GM19395 (cell line): Measurements from ENCODE around the gene ZNF516.

Experiments
- ATAC-seq: cut with Tn5 transposase; IDR thresholded peaks from one replicate; pipeline ENCODE4 v1.9.1; 2021; ENCODE audit warnings: mild to moderate bottlenecking, moderate library complexity; ENCODE audit not compliant: unreplicated experiment

ZNF516 gene

DNA sequence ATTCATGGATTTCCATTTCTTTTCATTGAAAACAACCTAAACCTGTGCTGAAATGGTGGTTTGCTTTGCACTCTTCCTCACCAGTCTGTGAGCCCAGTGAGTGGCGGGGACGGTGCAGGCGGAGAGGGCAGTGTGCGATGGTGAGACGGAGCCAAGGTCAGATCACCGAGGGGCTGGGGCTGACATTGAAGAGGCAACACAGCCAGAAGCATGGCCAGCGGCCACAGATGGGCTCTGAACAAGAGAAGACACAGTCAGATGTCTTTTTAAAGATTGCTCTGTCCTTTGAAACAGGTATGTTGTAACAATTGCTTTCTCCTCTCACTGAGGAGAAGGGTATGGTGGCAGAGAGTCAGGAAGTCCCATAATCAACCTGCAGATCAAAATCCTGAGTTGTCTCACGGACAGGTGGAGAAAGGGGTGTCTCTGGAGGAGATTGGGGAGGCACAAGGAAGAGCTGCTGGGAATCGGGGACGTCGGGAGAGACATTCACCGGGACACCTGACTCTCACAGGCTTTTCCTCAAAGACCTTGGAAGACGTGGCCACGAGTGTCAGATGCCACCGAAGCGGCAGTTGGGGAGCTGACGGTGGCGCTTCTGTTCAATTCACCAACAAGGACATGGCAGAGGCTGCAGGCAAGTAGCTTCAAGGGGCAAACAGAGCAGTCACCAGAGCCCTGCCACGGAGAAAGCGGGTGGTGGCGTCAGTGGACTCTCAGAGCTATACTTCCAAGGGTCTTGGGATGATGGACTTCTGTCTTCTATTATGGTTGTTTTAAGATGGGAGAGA lies 12.1 kb upstream of the ZNF516 start:
- no peak for ATAC-seq

DNA sequence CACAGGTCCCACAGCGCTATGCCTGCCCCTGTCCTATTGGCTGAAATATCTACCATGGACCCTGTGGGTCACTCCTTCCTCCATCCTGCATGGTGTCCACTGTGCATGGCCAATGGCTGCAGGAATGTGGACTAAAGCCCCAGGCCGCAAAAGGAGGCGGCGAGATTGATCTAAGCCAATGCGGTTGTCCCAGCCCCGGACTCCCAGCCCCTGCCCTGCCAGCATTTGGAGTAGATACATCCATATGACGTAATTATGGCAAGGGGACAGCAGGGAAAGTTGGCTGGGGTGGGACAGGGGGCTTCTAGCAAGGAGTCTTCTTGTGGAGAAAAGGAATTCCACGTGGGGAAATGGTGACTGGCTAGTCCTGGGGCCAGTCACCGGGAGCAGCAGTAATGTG lies 11.4 kb upstream of the ZNF516 start:
- ATAC-seq = no peak

DNA sequence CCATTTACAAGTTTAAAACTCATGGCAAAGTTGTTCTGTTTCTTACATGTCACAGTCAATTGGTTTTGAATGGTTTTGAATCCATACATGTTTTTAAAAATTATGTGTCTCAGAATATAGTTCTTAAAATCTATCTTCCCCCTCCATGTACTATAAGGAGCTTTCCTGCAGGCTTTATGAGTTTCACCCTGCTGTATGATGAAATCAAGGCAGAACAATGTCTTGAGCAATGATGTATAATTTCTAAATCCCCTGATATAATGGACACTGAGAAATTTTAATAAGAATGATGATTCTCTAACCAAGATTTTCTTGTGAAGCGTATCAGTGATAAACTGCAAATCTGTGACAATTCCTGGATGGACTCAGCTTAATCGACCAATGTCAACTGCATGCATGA lies 10.6 kb upstream of the ZNF516 start:
- no peak for ATAC-seq

GRCh38 chr18:76504749-76505148 lies 9.7 kb upstream of the ZNF516 start:
- ATAC-seq = no peak

DNA sequence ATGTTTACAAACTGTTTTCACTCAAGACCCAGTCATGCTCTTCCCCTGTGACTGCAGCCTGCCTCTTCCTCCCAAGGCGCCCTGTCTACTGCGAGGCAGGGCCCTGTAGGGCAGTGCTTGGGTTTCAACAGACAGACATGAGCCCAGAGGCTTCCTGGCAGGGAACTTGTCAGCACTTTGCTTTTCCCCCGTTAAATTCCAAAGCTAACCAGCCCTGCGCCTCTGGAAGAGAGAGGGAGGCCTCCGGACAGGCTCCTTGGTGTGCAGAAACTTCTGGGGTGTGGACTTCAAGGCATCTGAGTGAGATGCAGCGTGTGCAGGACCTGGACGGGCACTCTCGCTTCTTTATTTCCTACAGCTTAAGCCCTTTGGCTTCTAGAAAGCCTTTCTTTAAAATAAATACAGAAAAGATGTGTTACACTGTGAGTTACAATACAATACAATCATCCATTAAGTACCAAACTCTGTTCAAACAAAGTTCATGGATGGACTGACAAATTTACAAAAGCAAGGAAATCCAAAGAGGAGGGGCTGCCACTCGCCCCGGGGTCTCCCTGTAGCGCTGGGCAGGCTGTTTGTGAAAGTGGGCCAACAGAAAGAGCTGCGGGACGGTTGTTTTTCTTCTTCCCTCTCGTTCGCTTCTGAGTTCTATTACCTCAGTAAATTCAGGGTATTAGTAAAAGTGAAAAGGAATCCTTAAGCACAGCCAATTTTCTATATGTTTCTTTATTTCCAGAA lies 8.8 kb upstream of the ZNF516 start:
- no peak for ATAC-seq

DNA sequence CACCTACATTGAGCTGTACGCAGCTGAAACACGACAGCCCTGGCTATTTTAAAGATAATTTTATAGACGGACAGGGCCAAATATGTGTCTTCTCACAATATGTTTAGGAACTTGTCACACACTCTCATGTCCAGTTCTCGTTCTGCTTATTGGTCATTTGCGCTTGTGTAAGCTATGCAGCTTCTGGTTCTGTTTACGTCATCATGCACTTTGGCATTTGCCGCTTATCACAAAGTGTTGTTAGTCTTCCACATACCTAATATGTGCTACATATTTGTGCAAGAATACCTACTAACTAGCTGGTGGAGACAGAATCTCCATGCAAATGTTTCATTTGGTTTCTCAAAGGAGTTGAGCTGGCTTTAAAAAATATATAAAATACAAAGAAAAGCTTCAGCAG lies 7.5 kb upstream of the ZNF516 start:
- ATAC-seq = no peak

DNA sequence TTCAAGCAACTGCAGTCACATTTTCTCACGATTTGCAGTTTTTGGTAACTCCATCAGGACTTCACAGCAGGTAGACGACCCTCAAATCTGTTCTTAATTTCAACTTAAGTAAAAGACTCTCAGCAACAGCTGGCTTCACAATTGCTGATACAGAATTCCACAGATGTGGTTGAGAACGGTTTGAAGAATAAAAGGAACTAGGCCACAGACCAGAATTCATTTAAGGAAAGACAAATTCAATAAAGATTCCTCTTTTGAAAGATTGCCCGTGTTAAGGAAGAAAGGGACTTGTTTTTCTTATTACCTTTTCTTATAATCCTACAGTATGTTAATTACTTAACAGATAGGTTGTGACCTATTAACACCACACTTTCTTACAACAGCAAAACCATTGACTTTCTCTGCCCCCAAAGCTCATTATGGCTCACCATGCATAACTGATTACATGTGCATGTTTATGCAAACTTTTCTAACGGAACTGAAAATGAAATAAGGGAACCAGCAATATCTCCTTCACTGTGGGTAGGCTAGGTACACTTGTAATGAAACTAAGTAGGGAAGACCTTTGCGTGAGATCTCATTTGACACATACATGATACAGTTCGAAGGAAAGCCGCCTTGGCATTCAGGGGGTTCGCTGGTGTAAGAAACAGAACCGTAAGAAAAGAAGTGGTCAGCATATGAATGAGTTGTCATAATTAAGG lies 4.7 kb upstream of the ZNF516 start:
- peak; percentile 93 for ATAC-seq

DNA sequence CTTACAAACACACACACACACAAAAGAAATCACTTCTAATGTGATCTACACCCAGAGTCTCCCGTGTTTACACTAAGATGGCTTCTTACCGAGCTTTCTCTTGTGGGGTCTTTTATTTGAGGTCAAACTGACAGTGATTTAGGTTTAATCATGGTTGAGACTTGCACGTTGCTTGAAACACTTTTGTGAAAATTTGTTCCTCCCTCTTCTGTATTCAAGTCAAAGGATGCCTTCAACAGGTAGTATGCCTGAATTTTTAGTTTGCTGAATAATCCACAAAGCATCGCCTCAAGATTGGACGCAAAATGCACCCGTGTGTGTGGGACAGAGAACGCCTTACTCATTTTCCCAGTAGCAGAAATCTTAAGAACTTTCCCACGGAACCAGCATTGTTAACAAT lies 4.0 kb upstream of the ZNF516 start:
- ATAC-seq = no peak

DNA sequence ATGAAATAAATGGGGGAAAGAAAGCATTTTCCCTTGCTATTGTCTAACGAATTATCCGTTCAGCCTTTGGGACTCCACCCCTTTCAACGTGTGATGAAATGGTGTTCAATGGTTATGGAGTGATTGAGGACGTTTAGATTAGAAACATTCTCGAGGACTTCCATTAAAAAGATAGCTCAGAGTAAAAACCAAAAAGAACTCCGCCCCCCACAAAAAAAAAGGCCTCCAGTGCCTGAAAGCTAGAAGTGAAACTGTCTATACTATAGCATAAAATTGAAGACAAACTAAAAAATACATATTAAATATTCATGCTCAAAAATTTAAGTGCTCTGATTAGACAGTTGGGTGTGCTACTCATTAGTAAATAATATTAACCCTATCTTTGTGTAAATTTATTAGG lies 3.0 kb upstream of the ZNF516 start:
- ATAC-seq = no peak

DNA sequence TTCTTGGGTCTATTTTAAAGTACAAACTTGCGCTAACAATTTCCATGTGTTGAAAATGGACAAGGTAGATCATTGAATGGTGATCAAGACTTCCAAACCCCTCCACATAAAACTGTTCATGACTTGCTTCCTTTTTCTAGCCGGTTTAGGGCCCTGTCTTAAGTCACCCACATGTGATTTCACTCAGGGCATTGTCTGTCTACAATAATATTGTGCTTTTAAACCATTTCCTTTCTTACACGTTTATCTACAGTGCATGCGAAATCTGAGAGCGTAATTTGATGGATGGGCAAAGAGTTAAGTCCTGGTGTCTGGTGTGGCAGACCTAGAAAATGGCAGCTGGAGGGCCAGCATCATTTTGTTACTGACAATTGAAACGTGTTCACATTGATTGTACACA lies 2.0 kb upstream of the ZNF516 start:
- ATAC-seq = no peak

DNA sequence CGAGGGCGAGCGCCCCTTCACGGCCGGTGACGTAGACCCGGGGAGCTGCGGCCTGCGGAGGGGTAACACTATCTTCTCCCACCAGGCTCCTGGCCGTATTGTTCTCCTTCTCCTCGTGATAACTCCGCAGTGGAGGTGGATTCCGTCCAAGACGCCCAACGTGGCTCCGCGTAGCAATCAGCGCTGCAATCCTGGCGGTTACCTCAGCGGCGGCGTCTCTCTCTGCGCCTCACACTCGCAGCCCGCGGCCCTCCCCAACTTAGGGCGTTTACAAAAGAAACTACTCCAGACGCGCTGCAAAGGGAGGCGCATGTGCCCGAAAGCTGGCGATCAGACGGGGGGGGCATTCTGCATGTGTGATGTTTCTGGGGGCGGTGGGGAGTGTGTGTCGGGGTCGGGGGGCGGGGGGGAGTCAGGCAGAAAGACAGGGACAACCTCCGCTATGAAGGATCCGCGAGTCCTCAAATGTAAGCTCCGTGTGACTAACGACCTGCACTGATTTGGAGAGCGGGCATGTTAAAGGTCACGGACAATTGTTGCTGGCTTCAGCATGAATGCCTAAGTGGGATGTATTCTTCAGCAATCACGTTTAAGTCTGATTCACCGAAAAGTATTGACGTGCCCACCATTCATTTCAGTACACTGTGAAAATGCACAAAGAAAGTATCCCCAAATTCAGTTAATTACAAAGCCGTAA lies 1.3 kb upstream of the ZNF516 start:
- no peak for ATAC-seq

- ATAC-seq = no peak
Measured at GRCh38 chr18:76495435-76496193, 572 bp upstream of the ZNF516 start.

DNA sequence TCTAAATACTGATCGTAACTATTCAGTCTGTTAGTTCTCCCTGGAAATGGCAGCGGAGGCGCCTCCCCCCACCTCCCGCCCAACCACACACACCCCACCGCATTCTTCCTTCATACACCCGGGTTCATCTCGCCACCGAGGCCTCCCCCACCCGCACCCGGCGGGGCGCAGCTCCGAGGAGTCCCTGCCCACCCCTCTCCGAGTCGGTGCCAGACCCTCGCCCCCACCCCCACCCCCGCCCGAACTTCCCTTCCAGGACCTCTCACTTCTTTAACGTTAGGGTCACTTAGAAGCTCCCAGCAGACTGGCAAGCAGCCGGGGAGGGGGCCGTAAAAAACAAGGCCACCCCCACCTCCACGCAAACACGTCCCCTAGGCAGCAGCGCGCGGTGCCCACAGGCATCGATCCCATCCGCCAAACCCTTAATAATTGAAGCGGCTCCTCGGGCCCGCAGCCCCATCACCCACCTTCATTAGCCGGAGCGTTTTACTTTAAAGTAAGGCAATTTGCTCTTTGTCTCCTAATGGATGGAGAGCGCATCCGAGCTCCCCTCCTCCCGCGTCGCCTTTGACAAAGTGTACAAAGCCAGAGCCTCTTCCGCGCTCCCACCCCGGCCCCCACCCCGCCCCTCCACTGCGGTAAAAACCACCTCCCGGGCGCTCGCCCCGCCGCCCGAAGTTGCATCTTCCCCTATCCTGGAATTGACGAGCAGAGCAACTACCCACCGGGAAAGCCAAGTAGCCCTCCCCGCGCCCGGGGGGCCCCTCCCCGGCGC lies 624 bp downstream of the ZNF516 start:
- no peak for ATAC-seq

GRCh38 chr18:76493213-76494161 lies 1.6 kb downstream of the ZNF516 start:
- peak; percentile 22 for ATAC-seq

DNA sequence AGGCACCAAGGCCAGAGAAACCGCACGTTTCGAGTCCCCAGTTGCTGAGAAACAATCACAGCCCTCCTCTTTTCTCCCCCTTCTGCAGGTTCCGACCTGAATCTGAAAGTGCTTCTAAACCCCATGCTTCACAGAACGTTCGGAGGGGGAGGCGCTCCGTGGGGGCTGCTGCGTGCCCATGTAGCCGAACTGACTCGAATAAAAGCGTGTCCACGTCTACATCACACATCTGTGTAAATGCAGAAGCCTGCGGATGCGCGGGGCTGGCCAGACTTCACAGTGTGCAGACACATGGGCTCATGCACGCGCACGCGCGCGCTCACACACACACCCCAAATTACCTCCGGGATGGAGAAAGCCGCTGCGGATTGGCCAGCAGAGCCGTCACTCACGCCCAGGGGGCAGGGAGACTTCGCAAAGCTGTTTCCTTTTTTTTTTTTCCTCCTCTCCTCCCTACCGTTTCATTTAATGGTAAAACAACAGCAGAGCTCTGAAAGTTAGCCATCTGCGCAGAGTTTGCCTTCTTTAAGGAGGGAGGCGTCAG lies 2.3 kb downstream of the ZNF516 start:
- ATAC-seq = peak; percentile 71

DNA sequence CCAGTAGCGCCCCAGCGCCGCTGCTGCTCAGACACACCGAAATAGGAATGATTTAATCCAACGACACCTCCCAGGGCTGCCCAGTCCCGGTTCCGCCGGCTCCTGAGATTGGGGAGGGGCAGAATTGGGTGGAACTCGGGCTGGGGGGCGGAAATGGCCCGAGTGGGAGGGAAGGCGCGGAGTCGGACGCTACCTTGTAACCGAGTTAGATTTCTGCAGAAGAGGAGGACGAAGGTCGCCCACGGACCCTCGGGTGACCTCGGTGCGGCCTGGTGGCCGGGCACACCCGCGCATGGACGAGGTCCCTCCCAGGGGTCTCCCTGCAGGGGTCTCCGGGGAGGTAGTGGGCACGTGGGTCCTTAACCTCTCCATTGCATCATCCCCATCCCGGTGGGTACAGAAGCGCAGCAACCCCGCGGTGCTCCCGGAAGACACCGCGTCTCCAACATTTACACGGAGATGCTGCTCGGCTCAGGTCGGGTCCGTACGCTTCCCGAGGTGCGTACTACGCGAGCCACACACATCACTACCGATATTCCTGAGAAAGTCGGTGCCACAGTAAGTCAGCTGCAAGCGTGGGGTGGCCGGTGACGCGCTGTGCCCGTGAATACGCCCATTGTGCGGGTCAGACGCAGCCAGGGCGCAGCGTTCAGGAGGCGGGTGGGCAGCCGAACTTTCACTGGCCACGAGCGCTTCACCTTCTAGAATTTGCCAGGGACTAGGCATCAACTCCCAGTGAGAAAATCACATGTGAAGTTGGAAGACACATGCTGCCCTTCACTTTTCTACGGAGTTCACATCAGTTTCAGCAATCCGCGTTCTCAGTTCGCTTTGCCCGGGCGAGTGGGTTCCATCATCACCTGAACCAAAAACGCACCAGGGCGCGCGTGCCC lies 3.0 kb downstream of the ZNF516 start:
- ATAC-seq = peak; percentile 2

DNA sequence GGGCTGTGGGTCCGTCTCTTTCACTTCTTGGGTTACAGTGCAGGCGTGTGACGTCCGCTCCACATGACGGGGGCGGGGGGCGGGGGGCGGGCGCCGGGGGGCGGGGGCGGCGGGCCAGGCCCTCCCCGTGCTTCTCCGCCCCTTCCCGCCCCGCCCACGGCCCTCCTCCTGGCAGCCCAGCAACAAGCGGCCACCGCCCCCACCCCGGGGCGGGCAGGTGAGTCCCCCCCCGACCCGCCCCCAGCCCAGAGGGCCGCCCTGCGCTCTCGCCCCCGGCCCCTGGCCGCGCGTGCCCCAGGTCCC lies 3.6 kb downstream of the ZNF516 start:
- no peak for ATAC-seq
